HG03064 (cell line): ENCODE results near the gene MT4.

Source experiments
- ATAC-seq: cut with Tn5 transposase; IDR thresholded peaks from one replicate; pipeline ENCODE4 v1.9.1; 2021; ENCODE audit warnings: low read depth; ENCODE audit not compliant: unreplicated experiment

The MT4 gene

GRCh38 chr16:56601325-56601724 lies 36.5 kb downstream of the MT4 start:
- ATAC-seq, result no peak

GRCh38 chr16:56603589-56603988 lies 38.7 kb downstream of the MT4 start:
- no peak for ATAC-seq

- ATAC-seq, result no peak
These were observed 40.1 kb downstream of the MT4 start for GRCh38 chr16:56604966-56605365.

- ATAC-seq, result no peak
These were observed 40.6 kb downstream of the MT4 start for GRCh38 chr16:56605475-56605874.

GRCh38 chr16:56606071-56606475 lies 41.2 kb downstream of the MT4 start:
- no peak for ATAC-seq

GRCh38 chr16:56606476-56607108 lies 41.7 kb downstream of the MT4 start:
- ATAC-seq, result no peak

- ATAC-seq, result no peak
These were observed 42.3 kb downstream of the MT4 start for GRCh38 chr16:56607109-56607618.

- no peak for ATAC-seq
These were observed 42.8 kb downstream of the MT4 start for GRCh38 chr16:56607675-56608042.

- ATAC-seq, result peak; percentile 81
These were observed 43.4 kb downstream of the MT4 start, which contains the start of gene MT2A for GRCh38 chr16:56608043-56608875. Gene MT2A (plus strand): TSS chr16:56608584. CDS start chr16:56608656, 72 bp downstream.

GRCh38 chr16:56608876-56609462 lies 44.1 kb downstream of the MT4 start:
- no peak for ATAC-seq

GRCh38 chr16:56609463-56609921 lies 44.6 kb downstream of the MT4 start:
- ATAC-seq, result no peak

- ATAC-seq, result no peak
These were observed 45.2 kb downstream of the MT4 start for GRCh38 chr16:56610017-56610608.

- no peak for ATAC-seq
These were observed 45.8 kb downstream of the MT4 start for GRCh38 chr16:56610609-56611111.

GRCh38 chr16:56611281-56611833 lies 46.5 kb downstream of the MT4 start:
- ATAC-seq, result no peak

- no peak for ATAC-seq
These were observed 48.8 kb downstream of the MT4 start for GRCh38 chr16:56613706-56614105.

- ATAC-seq, result no peak
These were observed 49.7 kb downstream of the MT4 start for GRCh38 chr16:56614549-56614991.

- ATAC-seq, result no peak
These were observed 50.5 kb downstream of the MT4 start for GRCh38 chr16:56615353-56615752.

GRCh38 chr16:56616608-56617211 lies 51.8 kb downstream of the MT4 start:
- ATAC-seq, result no peak

- no peak for ATAC-seq
These were observed 52.6 kb downstream of the MT4 start for GRCh38 chr16:56617212-56618085.
